Activated CD8-positive, alpha-beta memory T cell treated with anti-CD3 and anti-CD28 coated beads for 48 hours (primary cell): ENCODE data around the gene SATL1.
"Not testable (repeated sequence)": the region's sequence is repeated elsewhere in the genome, so short reads cannot be mapped to it uniquely, and the experiment has no call there.

Experiments used
- DNase-seq, 3 experiments: peaks; one replicate each; pipeline ENCODE4 v3.0.0-alpha.2; 2020; ENCODE audit warnings: low read depth in 2 of 3, low spot score in 2 of 3

SATL1 gene

GRCh38 chrX:85243761-85244449 is at the start of gene SATL1, which contains the start of gene ZNF711:
SATL1 (minus strand) TSS chrX:85243779; CDS start chrX:85108968, 134,811 bp downstream.
ZNF711 (plus strand) TSS chrX:85243991; CDS start chrX:85247573, 3,582 bp downstream.
- DNase-seq: no peak

GRCh38 chrX:85288992-85289723 is 45.6 kb upstream of the SATL1 start:
- no peak for DNase-seq

- DNase-seq: not testable (repeated sequence)
Observed at GRCh38 chrX:85285286-85285685, 41.7 kb upstream of the SATL1 start.

- no peak for DNase-seq
Observed at GRCh38 chrX:85244450-85245211, 1.1 kb upstream of the SATL1 start.

GRCh38 chrX:85243155-85243554 is 424 bp downstream of the SATL1 start:
- no peak for DNase-seq

- no peak for DNase-seq
Observed at GRCh38 chrX:85223359-85223758, 20.2 kb downstream of the SATL1 start.

GRCh38 chrX:85221361-85221760 is 22.2 kb downstream of the SATL1 start:
- no peak for DNase-seq

- DNase-seq: no peak
Observed at GRCh38 chrX:85215946-85216345, 27.6 kb downstream of the SATL1 start.

- no peak for DNase-seq
Observed at GRCh38 chrX:85213792-85214530, 29.6 kb downstream of the SATL1 start.

GRCh38 chrX:85203461-85203970 is 40.1 kb downstream of the SATL1 start:
- DNase-seq: no peak

- DNase-seq: no peak
Observed at GRCh38 chrX:85196319-85196718, 47.3 kb downstream of the SATL1 start.

GRCh38 chrX:85159644-85160043 is 83.9 kb downstream of the SATL1 start:
- no peak for DNase-seq

GRCh38 chrX:85140964-85141363 is 102.6 kb downstream of the SATL1 start:
- DNase-seq: no peak

GRCh38 chrX:85139422-85139821 is 104.2 kb downstream of the SATL1 start:
- DNase-seq: no peak

- DNase-seq: no peak
Observed at GRCh38 chrX:85136409-85136808, 107.2 kb downstream of the SATL1 start.

GRCh38 chrX:85115252-85115651 is 128.3 kb downstream of the SATL1 start:
- DNase-seq: no peak

- no peak for DNase-seq
Observed at GRCh38 chrX:85114776-85115175, 128.8 kb downstream of the SATL1 start.

- no peak for DNase-seq
Observed at GRCh38 chrX:85114171-85114570, 129.4 kb downstream of the SATL1 start.

GRCh38 chrX:85113746-85114145 is 129.8 kb downstream of the SATL1 start:
- DNase-seq: no peak

GRCh38 chrX:85112293-85112692 is 131.3 kb downstream of the SATL1 start:
- DNase-seq: no peak

GRCh38 chrX:85111347-85111746 is 132.2 kb downstream of the SATL1 start:
- DNase-seq: no peak
